GM12801 (cell line): ENCODE measurements around the gene SMDT1.
"Not testable (repeated sequence)": the region's sequence is repeated elsewhere in the genome, so short reads cannot be mapped to it uniquely, and the experiment has no call there.

Experiments
- CTCF ChIP-seq: IDR thresholded peaks from one replicate; pipeline ENCODE4 v1.5.1; 2011; ENCODE audit warnings: control low read depth; ENCODE audit not compliant: insufficient read length; ENCODE audit errors: extremely low read depth

Gene SMDT1

GRCh38 chr22:42111798-42112197 is 32.3 kb downstream of the SMDT1 start:
- TF ChIP-seq CTCF, result no peak

GRCh38 chr22:42114721-42115120 is 35.2 kb downstream of the SMDT1 start:
- no peak for TF ChIP-seq CTCF

- no peak for TF ChIP-seq CTCF
Observed at GRCh38 chr22:42116848-42117424, 37.4 kb downstream of the SMDT1 start.

- no peak for TF ChIP-seq CTCF
Observed at GRCh38 chr22:42127606-42128005, 48.1 kb downstream of the SMDT1 start.

- not testable (repeated sequence) for TF ChIP-seq CTCF
Observed at GRCh38 chr22:42130639-42131431, 51.3 kb downstream of the SMDT1 start, which contains the start of gene CYP2D6. CYP2D6 (minus strand) TSS chr22:42130810; CDS start chr22:42130791, 19 bp downstream.

GRCh38 chr22:42131562-42131961 is 52.1 kb downstream of the SMDT1 start:
- no peak for TF ChIP-seq CTCF

GRCh38 chr22:42132457-42132856 is 53.0 kb downstream of the SMDT1 start:
- TF ChIP-seq CTCF, result no peak
